ENCODE data around the gene PLEKHF1. TPM values are rescaled to one million over a fixed set of nuclear protein-coding genes. Genes with fewer than 3 reads are reported as not detected.
"Not testable (repeated sequence)": the region's sequence is repeated elsewhere in the genome, so short reads cannot be mapped to it uniquely, and the experiment has no call there.

PLEKHF1 gene
- total RNA-seq, 1 experiment from 2014 or later = 15.9 TPM

- TF ChIP-seq, protein P1, sequence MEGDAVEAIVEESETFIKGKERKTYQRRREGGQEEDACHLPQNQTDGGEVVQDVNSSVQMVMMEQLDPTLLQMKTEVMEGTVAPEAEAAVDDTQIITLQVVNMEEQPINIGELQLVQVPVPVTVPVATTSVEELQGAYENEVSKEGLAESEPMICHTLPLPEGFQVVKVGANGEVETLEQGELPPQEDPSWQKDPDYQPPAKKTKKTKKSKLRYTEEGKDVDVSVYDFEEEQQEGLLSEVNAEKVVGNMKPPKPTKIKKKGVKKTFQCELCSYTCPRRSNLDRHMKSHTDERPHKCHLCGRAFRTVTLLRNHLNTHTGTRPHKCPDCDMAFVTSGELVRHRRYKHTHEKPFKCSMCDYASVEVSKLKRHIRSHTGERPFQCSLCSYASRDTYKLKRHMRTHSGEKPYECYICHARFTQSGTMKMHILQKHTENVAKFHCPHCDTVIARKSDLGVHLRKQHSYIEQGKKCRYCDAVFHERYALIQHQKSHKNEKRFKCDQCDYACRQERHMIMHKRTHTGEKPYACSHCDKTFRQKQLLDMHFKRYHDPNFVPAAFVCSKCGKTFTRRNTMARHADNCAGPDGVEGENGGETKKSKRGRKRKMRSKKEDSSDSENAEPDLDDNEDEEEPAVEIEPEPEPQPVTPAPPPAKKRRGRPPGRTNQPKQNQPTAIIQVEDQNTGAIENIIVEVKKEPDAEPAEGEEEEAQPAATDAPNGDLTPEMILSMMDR (conservative IDR thresholded peaks at IDR 0.05; ENCODE audit: low read depth, low read length) = no peak
- no peak for TF ChIP-seq EZH2 (IDR thresholded peaks at IDR 0.05; ENCODE audit: low read length, unreplicated experiment)
- TF ChIP-seq EZH2phosphoT487 (IDR thresholded peaks at IDR 0.05; ENCODE audit: borderline replicate concordance, low read length) = no peak
- H3K4me3 ChIP-seq (ENCODE audit: low read length) = no peak overlapping the region
- no peaks in the 10 kb centered on the region for H3K79me2 ChIP-seq (ENCODE audit: low read length)
- H3K9me2 ChIP-seq (replicated peaks; ENCODE audit: low read length) = no peaks in the 10 kb centered on the region
- H3F3A ChIP-seq (ENCODE audit: low read length, unreplicated experiment) = no peaks in the 10 kb centered on the region
- no peak overlapping the region for H3K9ac ChIP-seq (ENCODE audit: low read length)
- no TSS peak for BruUV-seq (replicated peaks)
- no peak for DNase-seq
- H3K9me3 ChIP-seq (ENCODE audit: low read length) = no peaks in the 10 kb centered on the region
- no peak overlapping the region for H3K27ac ChIP-seq (ENCODE audit: low read length)
- no peaks in the 10 kb centered on the region for H3K4me1 ChIP-seq (ENCODE audit: insufficient read depth, low read length)
- no peaks in the 10 kb centered on the region for H3K27me3 ChIP-seq (ENCODE audit: low read length)
- ATAC-seq = no peak
- no peak overlapping the region for H3K4me2 ChIP-seq (ENCODE audit: low read length)
- no peaks in the 10 kb centered on the region for H3K36me3 ChIP-seq (ENCODE audit: low read depth, low read length)
- intact Hi-C loops (cut with micrococcal nuclease) = no loop called here
- POLR2A ChIA-PET (ENCODE audit: unreplicated experiment) = no interaction called here
- CTCF ChIA-PET = no interaction called here
- H2AFZ ChIP-seq (ENCODE audit: low read length) = no peak overlapping the region
- H4K20me1 ChIP-seq (ENCODE audit: low read length) = no peaks in the 10 kb centered on the region
Measured at GRCh38 chr19:29626386-29626785, 38.9 kb upstream of the PLEKHF1 start.

GRCh38 chr19:29626832-29627231, 38.4 kb upstream of the PLEKHF1 start:
- H2AFZ ChIP-seq (ENCODE audit: low read length); H3K36me3 ChIP-seq (ENCODE audit: low read depth, low read length); H3K27ac ChIP-seq (ENCODE audit: low read length); DNase-seq; H3K9me3 ChIP-seq (ENCODE audit: low read length); H3K9ac ChIP-seq (ENCODE audit: low read length); H3K27me3 ChIP-seq (ENCODE audit: low read length); POLR2A ChIA-PET (ENCODE audit: unreplicated experiment); CTCF ChIA-PET; H4K20me1 ChIP-seq (ENCODE audit: low read length); ATAC-seq; BruUV-seq (replicated peaks); H3K79me2 ChIP-seq (ENCODE audit: low read length); H3F3A ChIP-seq (ENCODE audit: low read length, unreplicated experiment); H3K4me1 ChIP-seq (ENCODE audit: insufficient read depth, low read length); H3K4me2 ChIP-seq (ENCODE audit: low read length); intact Hi-C loops (cut with micrococcal nuclease); H3K4me3 ChIP-seq (ENCODE audit: low read length); H3K9me2 ChIP-seq (replicated peaks; ENCODE audit: low read length): not testable (repeated sequence)

DNA sequence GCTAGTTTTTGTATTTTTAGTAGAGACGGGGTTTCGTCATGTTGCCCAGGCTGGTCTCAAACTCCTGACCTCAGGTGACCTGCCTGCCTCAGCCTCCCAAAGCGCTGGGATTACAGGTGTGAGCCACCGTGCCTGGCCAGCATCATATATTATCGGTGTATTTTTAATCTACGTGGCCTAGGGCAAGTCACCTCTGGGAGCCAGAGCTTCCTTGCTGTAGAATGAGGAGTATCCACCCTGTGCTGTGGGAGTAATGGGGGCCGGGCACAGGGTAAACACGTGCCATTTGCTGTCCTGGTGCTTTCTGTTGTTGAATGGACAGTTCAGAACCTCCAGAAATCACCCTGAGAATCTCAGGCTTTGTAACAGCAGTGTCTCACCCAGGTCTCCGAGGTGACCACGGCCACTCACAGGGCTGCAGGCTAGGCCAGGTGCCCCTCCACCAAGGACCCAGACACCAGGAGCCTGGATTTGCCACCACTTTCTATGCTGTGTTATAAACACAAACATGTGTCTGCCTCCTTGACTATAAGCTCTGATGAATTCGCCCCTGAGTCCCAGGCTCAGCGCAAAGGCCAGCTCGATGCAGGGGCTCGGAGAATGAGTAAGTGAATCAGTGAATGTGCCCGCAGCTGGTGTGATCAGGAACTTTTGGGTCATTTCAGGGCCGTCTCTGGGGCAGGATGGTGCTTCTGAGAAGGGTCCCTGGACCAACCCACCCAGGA, 36.4 kb upstream of the PLEKHF1 start:
- intact Hi-C loops (cut with micrococcal nuclease) = no loop called here
- POLR2A ChIA-PET (ENCODE audit: unreplicated experiment) = no interaction called here

More for the DNA sequence above, 36.4 kb upstream of the PLEKHF1 start:
- Histone ChIP-seq H3K9me2 (replicated peaks; ENCODE audit: low read length) (no peaks in the 10 kb centered on the region), H3K4me2 (ENCODE audit: low read length) (no peak overlapping the region), H3F3A (ENCODE audit: low read length, unreplicated experiment) (no peaks in the 10 kb centered on the region), H3K4me1 (ENCODE audit: insufficient read depth, low read length) (no peaks in the 10 kb centered on the region), H3K4me3 (ENCODE audit: low read length) (no peak overlapping the region), H3K9me3 (ENCODE audit: low read length) (no peaks in the 10 kb centered on the region), H3K79me2 (ENCODE audit: low read length) (no peaks in the 10 kb centered on the region), H3K36me3 (ENCODE audit: low read depth, low read length) (no peaks in the 10 kb centered on the region), H3K27ac (ENCODE audit: low read length) (no peak overlapping the region), H2AFZ (ENCODE audit: low read length) (no peak overlapping the region), H4K20me1 (ENCODE audit: low read length) (no peaks in the 10 kb centered on the region), H3K27me3 (ENCODE audit: low read length) (no peaks in the 10 kb centered on the region), H3K9ac (ENCODE audit: low read length) (no peak overlapping the region)
- ATAC-seq (no peak), DNase-seq (no peak)
- CTCF ChIA-PET = no interaction called here
- TF ChIP-seq, protein P1 (conservative IDR thresholded peaks at IDR 0.05; ENCODE audit: low read depth, low read length) = no peak
- TF ChIP-seq EZH2 (IDR thresholded peaks at IDR 0.05; ENCODE audit: low read length, unreplicated experiment) = no peak
- no peak for TF ChIP-seq EZH2phosphoT487 (IDR thresholded peaks at IDR 0.05; ENCODE audit: borderline replicate concordance, low read length)
- no TSS peak for BruUV-seq (replicated peaks)
